Smooth muscle cell of the brain vasculature (primary cell): ENCODE measurements around the gene KIAA0040.

Source experiments
- DNase-seq: peaks from one replicate; pipeline ENCODE4 v3.0.0-alpha.2; 2012; ENCODE audit warnings: low read depth, low spot score

Gene KIAA0040

DNA sequence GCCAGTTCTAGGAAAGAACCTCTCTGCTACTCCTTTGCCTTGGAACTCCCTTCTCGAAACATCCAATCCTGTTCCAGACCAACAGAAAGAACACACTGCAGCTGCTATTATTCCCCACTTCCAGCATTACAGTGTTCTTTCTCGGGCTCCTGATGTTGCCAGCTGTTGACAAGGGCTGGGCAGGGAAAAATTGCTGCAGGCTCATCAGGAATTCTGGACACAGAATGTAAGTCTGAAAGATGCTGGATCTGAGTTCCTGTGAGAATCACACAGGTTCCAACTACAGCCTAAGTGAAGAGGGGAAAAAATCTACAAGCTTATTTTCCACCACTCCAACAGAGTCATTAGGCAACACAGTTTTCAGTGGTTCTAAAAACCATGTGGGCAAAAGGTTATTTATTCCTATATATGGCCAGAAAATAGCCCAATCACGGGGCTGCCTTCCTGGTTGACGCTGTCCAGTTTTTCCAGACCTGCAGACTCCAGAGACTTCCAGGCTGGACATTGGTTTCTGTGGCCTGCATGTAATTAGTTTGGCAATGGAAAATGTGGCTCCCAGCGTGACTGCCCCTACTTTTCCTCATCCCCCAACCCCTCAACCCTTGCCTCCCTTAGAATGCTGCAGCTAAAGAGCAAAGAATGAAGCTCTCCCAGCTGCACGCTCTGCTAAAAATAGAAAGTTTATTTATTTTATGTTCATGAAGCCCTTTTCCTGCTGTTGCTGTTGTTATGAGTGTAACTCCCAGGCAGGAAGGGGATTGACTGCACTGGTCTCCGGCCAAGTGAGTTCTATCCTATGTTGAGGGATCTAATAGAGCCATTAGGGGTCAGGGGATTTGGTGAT, 8.3 kb upstream of the KIAA0040 start:
- peak; percentile 24 for DNase-seq

DNA sequence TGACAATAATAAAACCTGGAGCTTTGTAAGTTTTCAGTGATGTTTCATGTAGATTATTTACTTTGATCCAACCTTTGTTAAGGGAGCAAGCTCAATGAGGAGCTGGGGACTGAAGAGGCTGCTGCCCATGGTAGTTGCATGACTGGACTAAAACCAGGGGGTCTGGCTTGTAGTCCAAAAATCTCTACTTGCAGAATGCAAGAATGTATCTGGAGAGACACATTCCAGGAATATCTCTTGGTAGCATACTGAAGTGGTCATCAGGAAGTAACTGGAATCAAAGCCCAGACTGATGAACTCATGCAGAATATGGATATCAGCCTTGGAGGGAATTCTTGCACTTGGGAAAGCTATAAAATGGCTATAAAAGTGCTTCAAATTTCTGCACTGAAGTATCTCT, 5.8 kb upstream of the KIAA0040 start:
- DNase-seq: no peak

DNA sequence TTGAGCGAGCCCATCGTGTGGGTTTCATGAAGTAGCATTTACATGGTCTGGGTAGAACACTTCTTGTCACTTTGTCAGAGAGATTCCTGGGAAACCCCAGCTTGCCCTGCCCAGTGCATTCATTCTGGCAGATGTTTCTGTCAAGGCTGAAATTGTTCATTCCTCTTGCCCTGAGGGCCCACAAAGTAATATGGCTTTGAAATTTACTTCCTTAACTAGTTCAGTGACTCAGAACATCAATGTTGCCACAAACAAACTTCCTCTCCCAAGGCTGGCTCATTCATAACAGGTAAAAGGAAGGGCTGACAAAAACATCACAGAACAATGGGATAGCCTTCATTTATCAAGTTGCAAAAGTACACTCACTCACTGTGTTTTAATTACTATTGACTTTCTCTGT, 5.0 kb upstream of the KIAA0040 start:
- DNase-seq: no peak

DNA sequence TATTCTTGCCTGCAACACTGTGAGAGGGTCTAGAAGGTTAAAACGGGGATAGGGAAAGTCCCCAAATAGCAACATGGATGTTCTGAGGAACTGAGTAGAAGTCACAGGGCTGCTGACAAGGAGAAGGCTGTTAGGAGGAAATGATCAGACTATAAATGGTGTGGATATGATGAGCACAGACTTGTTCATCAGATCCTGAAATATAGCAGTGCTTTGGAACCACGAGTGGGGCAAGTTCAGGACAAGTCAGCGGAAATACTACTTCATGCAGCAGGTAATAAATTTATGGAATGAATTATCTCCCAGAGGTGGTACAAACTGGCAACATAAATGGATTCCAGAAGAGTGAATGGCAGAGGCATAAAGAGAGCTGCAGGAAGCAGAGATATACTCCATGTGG, 3.2 kb upstream of the KIAA0040 start:
- DNase-seq: no peak

DNA sequence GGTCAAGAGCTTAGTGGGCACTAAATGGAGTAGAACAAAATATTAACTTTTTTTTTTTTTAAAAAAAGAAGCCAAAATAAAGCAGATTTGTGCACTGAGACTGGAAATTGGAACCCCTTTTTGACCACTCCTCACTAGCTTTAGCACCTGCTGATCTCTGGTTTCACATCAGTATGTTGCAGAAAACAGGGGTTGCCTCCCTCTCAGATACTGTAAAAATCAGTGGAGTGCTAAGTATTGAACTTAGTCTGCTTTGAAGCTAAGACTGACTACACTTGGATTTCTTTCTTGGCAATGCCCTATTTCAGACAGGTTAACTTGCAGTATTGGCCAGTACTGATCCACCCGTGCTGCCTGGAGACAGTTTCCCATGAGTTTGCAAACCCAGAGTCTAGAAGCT, 2.7 kb upstream of the KIAA0040 start:
- DNase-seq: no peak

DNA sequence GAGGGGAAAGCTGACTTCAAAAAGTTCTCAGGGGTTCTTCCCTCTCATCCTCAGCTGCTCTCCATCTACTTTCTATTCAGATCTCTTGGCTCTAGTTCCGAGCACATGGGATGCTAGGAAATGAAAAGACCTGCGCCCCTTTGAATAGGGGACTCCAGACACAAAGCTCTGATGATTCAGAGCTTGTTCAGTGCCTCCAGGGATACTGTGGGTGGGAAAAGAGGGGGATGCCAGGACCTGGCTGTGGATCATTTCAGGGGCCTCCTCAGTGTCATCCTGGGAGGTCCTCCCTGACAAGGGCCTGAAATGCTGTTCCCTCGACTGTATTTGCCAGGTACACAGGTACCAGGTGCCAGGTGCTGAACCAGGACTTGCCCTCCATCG, 943 bp upstream of the KIAA0040 start:
- no peak for DNase-seq

DNA sequence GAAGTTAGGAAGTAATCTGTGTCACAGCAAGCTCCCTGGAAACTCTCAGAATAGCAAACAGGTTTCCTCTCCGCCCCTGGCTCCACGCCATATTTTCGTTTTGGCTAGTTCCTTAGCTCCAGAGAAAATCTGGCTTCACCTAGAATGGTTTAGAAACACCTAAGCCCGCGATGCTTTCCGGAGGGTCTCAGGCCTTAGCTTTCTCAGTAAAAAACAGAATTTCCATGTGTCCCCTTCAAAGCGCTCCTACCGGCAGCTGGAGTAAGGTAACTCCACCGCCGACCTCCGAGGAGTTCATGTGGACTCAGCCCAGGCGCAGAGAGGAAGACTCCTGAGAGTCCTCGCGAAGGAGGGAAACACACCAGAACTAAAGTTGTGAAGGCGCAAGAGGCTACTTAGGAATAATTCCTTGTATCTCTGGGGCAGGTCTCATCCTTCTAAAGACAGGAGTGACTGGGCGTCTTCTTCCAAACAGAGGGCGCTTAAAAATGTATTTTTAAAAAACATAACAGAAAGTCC, 406 bp downstream of the KIAA0040 start:
- no peak for DNase-seq

DNA sequence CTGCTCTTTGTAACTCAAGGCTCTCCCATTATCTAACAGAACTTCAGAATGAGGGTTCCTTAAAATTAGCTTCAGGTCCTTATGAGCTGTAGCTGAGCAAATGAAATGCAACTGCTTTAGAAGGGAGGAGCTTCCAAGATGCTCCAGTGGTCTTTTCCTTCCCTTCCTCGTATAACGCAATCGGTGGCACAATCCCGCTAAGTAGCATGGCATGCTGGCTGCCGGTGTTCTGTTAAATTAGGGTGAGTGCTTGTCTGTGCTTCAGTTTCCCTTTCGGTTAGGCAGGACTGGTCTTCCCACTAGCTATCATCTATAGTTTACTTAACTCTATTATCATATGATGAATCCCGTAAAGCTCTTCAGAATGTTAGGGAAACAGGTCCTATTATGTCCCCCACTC, 917 bp downstream of the KIAA0040 start:
- no peak for DNase-seq

DNA sequence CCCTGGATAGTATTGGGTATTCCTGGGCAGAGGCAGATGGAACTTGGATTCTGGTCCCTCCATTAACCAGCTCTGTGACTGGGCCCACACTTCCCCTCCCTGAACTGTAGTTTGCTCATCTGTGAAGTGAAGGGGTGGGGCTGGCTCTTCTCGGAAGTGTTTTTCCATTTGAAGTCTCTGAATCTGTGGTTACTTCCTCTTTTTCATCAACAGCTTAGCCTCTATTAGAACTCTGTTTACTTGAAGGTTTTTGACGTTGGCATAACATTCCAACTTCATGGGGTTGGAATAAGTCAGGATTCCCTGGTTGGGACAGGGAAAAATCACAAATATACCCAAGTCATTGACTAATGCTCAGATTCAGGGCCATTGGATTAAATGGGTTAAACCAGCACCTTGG, 3.6 kb downstream of the KIAA0040 start:
- no peak for DNase-seq

DNA sequence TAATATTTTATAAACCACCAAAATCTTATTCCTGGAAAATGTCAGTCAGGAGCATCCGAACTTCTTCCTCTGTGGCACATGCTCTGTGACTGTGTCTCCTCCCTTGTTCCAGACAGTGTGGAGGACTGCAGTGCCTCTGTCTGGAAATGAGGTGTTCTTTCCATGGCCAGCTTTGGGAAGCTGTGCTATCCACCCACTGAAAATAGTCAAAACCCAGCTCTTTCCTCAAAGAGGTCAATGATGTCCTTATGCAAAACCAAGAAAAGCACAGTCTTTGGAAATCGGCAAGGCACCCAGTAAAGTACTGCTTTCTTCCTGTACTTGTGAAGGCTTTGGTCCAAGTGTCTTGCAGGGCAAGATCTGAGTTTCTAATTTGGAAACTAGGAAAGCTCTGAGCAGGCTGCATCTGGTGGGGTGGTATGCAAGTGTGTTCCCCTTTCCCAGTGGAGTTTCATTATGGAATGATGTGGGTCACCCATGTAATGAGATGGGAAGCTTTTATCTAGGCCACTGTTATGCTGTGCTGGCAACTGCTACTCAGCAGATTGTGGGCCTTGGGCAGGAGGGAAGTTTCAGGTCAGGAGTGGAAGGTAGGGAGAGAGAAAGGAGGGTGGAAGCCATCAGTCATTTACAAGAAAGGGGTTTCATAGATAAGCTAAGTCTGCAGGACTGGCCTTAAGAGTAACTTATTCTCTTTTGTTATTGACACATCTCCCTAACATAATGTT, 6.0 kb downstream of the KIAA0040 start:
- DNase-seq: no peak

DNA sequence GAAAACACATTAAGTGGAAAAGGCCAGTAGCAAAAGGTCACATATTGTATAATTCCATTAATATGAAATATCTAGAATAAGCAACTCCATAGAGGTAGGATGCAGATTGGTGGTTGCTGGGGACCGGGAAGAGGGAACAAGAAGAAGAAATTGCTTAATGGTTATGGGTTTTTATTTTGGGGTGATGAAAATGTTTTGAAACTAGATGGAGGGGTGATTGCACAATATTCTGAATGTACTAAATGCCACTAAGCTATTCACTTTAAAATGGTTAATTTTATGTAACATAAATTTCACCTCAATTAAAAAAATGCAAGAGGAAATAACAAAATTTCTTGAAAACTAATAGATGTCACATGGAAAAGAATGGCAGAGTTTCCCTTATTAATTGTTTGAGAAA, 6.7 kb downstream of the KIAA0040 start:
- DNase-seq: no peak

DNA sequence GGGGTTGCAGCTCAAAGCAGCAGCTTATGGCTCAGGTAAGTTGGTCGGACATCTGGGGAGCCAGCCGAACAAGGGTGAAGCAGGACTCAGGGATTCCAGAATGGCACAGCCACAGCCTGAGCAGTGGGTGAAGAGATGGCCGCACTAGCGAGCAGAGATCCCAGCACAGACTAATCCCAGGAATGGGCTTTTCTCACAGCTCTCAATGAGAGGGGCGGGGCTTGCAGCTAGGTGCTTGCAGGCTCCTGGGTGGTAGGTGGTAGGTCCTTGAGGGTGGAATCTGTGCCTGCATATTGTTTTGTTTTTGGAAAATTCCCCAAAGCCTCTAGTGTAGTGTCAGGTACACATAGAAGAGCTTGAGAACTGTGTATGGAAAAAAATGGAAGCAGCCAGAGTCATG, 9.0 kb downstream of the KIAA0040 start:
- no peak for DNase-seq

DNA sequence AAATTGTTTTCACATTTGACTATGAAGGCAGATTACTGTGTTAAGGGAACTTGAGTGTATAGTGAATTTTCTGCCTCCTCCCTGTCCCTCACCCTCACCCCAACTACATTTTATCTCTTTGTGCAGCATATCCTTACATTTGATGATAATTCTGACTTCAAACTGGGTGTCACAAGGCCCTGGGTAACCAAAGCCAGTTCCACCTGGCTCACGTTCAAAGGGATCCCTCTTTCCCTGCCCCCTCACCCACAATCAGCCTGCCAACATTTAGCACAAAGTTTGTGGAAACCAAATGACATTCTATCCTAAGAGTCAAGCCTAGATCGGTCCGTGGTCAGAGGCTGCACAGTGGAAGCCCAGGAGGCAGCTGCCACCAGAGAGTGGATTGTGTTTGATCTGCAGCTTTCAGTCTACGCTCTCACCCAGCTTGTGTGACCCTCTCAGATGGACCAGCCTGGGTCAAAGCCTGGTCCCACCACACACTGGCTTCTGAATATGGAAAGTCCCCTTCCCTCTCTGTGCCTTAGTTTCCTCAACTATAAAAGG, 10.3 kb downstream of the KIAA0040 start:
- DNase-seq: no peak

DNA sequence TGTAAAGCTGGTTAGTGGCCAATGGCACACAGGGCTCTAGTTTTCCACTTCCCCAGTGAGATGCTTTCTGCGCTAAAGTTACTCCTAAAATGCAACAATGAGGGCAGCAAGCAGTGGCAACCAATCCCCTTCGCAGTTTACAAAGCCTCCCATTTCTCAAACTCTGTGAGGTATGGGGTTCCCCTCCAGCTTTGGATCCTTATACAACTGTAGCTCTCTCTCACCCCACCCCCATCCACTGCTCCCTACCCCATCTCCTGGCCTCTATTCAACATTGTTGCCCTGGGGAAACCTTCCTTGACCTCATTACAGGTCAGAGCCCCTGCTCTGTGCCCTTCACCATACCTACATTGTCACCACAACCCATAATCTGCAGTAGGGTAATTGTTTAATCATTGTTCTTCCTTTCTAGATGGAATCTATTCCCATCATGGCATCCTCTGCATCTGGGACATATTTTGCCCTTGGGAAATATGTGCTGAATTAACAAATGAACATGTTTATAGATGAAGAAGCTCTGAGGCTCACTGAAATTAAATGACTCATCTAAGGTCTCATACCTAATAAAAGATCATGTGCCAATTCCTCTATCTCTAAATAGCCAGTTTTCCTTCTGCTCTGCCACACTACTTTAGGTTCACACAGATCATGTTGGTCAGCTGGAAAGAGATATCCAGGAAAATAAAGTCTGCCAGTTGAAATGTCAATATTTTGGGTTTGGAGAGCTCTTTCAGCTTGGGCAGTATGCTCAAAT, 12.6 kb downstream of the KIAA0040 start:
- no peak for DNase-seq

DNA sequence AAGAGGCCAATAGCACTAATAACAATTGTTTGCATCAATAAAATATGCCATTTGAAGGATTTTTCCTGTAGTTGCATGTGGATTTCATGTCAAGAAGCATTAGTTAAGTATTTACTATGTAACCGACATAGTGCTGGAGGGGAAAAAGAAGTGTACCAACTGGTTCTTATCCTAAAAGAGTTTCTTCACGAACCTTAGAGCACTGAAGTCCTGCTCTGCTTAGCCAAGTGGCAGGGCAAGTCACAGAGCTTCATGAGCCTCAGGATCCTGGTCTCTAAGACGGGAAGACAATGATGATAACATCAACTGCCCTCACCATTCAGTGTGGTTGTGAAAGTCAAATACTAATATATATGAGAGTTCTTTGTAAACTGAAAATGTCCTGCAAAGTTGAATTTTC, 14.1 kb downstream of the KIAA0040 start:
- no peak for DNase-seq

DNA sequence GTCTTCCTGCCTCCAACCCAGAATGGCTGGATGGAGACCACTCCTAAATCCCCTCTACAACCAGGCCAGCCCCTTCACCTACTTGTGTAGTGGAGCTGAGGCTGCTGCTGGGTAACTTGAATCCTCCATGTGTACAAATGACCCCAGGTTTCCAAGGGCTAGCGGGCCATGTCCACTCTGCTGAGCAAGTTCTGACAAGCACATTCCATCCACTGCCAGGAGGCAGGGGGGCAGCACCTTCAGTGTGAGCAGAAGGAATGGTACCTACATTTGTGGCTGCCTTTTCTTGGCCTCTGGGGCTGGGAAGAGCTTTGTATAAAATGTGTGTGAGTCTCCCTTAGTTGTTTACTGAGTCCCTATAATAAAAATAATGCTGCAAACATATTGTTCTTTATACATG, 14.5 kb downstream of the KIAA0040 start:
- no peak for DNase-seq

DNA sequence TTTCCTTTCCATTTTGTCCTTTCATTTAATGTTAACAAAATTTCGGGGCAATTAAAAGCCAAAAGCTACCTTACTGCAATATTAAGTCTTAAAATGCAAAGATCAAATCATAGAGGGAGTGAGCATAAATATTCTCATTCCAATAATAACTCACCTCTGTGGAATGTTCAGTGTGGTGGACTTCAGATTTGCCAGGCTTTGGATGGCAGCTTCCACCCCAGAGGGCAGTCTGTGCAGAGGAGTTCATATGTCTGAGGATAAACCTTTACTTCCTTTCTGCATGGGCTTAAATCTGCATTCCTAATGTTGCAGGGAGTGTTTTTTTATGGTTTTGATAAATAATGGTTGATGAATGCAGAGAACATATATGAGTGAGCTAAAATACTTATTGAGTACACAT, 16.3 kb downstream of the KIAA0040 start:
- DNase-seq: no peak

DNA sequence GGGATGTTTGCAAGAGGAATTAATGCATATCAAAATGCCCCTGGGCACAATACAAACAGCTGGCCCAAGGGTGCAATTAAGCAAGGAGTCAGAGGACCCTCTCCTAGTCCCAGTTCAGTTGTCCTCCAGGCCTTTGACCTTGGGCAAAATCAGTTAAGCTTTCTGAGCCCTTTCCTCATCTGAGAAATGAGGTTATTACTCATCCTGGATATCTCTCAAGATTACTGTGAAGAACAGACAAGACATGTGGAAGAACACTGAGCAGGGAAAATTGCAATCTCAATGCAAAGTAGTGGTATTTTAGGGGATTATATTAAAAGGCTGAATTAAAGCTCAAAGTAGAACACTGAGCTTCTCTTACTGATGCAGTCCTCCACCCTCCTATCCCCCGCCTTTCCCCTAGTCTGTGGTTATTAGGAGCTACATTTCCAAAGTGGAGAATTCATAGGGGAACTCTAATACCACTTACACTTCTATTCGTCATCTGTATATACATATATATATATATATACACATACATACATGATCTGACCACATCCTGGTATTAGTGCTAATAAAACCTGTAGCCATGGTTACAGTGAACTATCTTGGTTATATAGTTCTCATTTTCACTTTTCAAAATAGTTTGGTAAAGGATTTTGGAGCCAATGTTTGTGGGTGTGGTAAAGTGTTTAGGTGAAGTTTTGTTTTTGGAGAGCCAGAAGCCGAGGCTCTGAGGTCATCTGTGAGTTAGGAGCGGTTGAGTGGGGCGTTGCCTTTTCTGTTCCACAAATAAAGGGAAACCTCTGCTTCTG, 18.1 kb downstream of the KIAA0040 start:
- no peak for DNase-seq

DNA sequence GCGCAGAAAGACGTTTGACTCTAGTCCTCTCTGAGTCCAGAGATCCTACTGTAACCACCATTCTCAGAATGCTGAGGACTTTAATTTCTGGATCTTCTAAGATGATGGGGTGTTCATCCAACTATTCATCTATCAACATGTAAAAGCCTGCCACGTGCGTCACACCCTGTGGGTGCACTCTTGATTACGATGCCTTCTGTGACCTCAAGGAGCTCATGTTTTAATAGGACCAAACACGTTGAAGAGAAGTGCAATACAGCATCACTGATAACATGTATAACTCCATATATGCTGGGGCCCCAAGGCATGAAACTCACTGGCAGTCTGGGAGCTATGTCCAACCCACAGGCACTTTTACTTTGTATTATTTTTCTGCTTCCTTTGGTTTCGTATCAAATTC, 19.0 kb downstream of the KIAA0040 start:
- no peak for DNase-seq

DNA sequence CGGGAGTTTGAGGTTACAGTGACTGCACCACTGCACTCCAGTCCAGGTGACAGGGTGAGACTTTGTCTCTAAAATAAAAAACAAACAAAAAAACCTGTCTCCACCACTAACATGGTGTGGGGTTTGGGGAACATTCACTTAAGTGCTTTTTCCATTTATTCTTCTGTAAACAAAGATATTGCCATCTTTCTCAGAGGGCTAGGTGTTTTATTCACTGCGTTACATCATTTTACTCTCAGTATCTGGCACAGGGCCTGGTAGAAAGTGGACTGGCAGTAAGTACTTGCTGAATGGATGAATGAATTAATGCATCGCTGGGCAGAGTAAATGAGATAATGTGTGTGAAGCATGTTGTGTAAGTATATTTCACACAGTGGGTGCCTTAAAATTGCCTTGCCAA, 20.1 kb downstream of the KIAA0040 start:
- DNase-seq: no peak
